ENCODE results near the gene CDC45. TPM values are rescaled to one million over a fixed set of nuclear protein-coding genes. Genes with fewer than 3 reads are reported as not detected.

The CDC45 gene
- total RNA-seq, 1 donor from 2014 or later = 31.2 TPM

DNA sequence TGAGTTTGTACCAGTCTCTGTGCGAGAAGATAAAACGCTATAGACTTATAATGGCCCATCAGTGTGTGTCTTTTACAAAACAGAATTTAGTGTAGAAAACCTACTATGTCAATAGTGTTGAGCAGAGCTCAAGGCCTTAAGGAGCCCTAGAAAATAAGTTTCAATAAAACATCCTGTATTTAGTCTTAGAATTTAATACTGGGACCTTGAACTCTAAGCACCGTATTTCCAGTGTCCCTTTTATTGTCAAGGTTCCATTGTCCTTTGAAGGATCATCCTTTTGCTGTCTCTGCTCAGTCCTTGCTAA, 16.6 kb downstream of the CDC45 start:
- TF ChIP-seq, protein P1, sequence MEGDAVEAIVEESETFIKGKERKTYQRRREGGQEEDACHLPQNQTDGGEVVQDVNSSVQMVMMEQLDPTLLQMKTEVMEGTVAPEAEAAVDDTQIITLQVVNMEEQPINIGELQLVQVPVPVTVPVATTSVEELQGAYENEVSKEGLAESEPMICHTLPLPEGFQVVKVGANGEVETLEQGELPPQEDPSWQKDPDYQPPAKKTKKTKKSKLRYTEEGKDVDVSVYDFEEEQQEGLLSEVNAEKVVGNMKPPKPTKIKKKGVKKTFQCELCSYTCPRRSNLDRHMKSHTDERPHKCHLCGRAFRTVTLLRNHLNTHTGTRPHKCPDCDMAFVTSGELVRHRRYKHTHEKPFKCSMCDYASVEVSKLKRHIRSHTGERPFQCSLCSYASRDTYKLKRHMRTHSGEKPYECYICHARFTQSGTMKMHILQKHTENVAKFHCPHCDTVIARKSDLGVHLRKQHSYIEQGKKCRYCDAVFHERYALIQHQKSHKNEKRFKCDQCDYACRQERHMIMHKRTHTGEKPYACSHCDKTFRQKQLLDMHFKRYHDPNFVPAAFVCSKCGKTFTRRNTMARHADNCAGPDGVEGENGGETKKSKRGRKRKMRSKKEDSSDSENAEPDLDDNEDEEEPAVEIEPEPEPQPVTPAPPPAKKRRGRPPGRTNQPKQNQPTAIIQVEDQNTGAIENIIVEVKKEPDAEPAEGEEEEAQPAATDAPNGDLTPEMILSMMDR (conservative IDR thresholded peaks at IDR 0.05; ENCODE audit: low read depth, low read length) = no peak
- H3K4me3 ChIP-seq (ENCODE audit: low read depth, low read length) = no peak overlapping the region
- no peak for DNase-seq (ENCODE audit: low read depth)

DNA sequence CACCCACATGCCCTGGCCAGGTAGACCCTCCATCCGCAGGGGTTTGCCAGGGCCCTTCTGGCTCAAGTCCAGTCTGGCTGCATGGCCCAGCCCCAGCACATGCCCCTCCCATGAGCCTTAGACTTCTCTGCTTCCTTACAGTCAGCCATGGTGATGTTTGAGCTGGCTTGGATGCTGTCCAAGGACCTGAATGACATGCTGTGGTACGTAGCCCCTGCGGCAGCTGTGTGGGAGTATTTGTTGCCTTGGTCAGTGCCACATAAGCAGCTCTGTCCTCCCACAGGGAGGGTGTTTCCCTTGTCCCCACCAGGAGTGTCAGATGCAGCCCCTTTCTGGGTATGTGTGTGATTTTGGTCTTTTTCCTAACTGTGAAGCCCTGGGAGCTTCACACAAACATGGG, 17.5 kb downstream of the CDC45 start:
- no peak overlapping the region for H3K4me3 ChIP-seq (ENCODE audit: low read depth, low read length)
- DNase-seq (ENCODE audit: low read depth) = no peak
- TF ChIP-seq, protein P1 (conservative IDR thresholded peaks at IDR 0.05; ENCODE audit: low read depth, low read length) = no peak

DNA sequence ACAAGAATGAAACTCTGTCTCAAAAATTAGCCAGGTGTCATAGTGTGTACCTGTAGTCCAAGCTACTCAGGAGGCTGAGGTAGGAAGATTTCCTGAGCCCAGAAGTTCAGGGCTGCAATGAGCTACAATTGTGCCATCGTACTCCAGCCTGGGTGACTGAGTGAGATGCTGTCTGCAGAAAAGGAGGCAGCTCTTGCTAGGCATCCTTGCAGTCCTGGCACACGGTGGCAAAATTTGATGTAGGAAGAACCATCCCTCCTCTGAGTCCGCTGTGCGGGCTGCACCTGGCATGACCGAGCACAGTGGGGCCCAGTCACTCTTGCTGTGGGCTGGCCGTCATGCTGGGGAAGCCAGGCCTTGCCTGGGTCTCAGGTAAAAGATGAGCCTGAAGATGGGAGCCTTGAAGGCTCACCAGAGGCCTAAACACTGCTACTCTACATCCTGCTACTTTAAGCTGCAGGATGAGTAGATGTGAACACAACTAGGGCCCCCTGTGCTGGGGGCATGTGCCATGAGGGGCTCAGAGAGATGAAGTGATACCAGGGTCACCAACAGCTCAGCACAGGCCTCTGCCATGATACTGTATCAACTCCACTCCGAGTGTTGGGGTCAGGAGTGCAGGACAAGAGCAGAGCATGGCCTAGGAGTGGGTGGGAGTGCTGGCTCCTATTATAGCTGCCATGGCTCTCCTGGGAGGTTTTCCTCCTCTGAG, 18.6 kb downstream of the CDC45 start:
- no peak for DNase-seq (ENCODE audit: low read depth)
- no peak overlapping the region for H3K4me3 ChIP-seq (ENCODE audit: low read depth, low read length)
- TF ChIP-seq, protein P1 (conservative IDR thresholded peaks at IDR 0.05; ENCODE audit: low read depth, low read length) = no peak

DNA sequence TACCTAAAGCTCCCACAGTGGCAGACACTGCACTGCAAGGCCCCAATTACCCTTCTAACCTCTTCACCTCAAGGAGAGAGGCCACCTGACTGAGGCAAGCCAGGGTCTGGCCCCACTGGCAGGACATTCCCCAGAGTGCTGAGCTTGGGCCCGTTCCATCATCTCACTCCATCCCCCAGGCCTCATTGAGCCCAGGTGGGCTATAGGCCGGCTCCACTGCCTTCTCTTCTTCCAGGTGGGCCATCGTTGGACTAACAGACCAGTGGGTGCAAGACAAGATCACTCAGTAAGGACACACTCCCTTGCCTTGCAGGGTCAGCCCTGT, 19.1 kb downstream of the CDC45 start:
- TF ChIP-seq, protein P1 (conservative IDR thresholded peaks at IDR 0.05; ENCODE audit: low read depth, low read length) = no peak
- H3K4me3 ChIP-seq (ENCODE audit: low read depth, low read length) = no peak overlapping the region
- no peak for DNase-seq (ENCODE audit: low read depth)

DNA sequence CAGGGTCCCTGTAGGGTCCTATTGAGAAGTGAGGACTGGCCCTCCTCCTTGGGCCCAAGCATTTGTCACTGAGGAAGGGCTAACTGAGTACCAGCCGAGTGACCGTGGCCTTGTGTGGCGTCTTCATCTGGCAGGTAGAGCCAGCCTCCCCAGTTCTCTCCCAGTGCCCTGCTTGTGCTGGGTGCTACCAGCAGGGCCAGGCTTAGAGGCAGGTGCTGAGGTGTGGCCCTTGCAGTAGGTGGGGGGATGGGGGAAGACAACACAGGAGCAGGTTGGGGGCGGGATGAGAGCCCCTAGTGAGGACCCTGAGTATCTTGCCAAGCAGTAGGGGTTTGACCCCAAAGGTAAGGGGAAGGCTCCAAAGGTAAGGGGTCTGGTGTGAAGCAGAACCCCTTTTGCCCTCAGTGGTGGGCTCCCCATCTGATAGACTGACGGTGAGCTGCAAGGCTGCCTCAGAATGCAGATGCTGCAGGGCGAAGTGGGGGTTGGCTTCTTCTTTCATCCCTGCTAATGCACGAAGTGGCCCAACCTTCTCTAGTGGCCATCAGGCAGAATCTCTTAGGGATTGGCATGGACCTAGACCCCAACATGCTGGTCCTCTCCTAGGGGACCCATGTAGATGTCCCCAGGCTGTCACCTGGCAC, 19.6 kb downstream of the CDC45 start:
- no peak overlapping the region for H3K4me3 ChIP-seq (ENCODE audit: low read depth, low read length)
- TF ChIP-seq, protein P1 (conservative IDR thresholded peaks at IDR 0.05; ENCODE audit: low read depth, low read length) = no peak
- no peak for DNase-seq (ENCODE audit: low read depth)

DNA sequence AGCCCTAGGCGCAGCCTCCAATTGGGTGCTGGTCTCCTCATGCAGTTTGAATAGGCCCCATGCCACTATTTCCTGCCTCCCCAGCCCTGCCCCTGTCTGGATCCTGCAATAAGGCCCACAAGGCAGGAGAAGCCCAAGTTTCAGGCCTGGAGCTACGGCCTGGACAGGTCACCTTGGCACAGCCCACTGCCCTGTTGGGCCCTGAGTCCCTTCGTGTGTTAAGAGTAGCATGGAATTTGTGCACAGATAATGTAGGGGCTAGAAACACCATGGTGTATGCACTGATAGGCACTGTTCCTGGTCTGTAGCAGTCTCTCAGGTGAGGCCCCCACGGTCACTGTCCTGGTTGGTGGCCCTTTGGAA, 20.1 kb downstream of the CDC45 start:
- H3K4me3 ChIP-seq (ENCODE audit: low read depth, low read length) = no peak overlapping the region
- no peak for DNase-seq (ENCODE audit: low read depth)
- TF ChIP-seq, protein P1 (conservative IDR thresholded peaks at IDR 0.05; ENCODE audit: low read depth, low read length) = no peak

DNA sequence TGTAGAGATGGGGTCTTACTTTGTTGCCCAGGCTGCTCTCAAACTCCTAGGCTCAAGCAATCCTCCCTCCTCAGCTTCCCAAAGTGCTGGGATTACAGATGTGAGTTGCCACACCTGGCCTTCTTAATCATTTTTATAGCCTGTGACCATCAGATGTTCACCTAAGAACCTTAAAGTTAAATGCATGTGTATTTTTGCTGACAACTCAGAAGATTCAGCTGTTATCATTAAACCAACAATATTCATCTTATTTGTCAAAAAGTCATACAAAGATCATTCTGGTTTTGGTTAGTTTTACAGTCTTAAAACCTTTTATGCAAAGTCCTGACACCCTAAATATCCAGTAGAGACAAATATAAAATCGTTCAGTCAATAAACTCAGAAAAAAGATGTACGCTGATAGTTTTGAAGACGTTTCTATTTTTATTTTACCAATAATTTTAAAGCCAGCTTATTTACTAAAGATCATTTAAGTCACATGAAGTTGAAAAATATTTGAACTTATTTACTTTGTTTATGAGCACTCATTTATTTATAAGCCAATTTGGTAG, 22.3 kb downstream of the CDC45 start:
- H3K4me3 ChIP-seq (ENCODE audit: low read depth, low read length) = no peak overlapping the region
- DNase-seq (ENCODE audit: low read depth) = no peak
- TF ChIP-seq, protein P1 (conservative IDR thresholded peaks at IDR 0.05; ENCODE audit: low read depth, low read length) = no peak

Measured in epithelial cell of proximal tubule (primary cell).